ENCODE results near the gene VAPA. TPM values are rescaled to one million over a fixed set of nuclear protein-coding genes. Genes with fewer than 3 reads are reported as not detected.

Gene VAPA
- total and polyA plus RNA-seq, 9 of the 15 experiments (the other 6 are each of a cell fraction or from before 2014, with no cell fraction given) = 219 to 902 (median 526) TPM

GRCh38 chr18:9898792-9899549, 14.8 kb upstream of the VAPA start (continued):
- TF ChIP-seq THRB (CRISPR knock-in tag; conservative IDR thresholded peaks at IDR 0.05) (no peak), ZNF354B (CRISPR knock-in tag; IDR thresholded peaks at IDR 0.05) (no peak), KDM5B (IDR thresholded peaks at IDR 0.05; ENCODE audit: insufficient replicate concordance, low read depth, low read length) (peak; percentile 66), E2F6 (IDR thresholded peaks at IDR 0.05; ENCODE audit: borderline replicate concordance in 1 of 2, extremely low read depth in 1 of 2, insufficient read depth in 1 of 2, insufficient read length in 1 of 2, low read depth in 1 of 2, low read length in 1 of 2, poor library complexity in 1 of 2, severe bottlenecking in 1 of 2) (no peak), SRSF9 (IDR thresholded peaks at IDR 0.05; ENCODE audit: borderline replicate concordance, low read depth, low read length) (no peak), MEF2A (IDR thresholded peaks at IDR 0.05; ENCODE audit: control insufficient read depth, low read depth, low read length) (peak; percentile 68; the same call in 1 of the 2 replicates), ZNF175 (CRISPR knock-in tag; IDR thresholded peaks at IDR 0.05; ENCODE audit: low read depth) (peak; percentile 91), ZNF644 (tag; IDR thresholded peaks at IDR 0.05; ENCODE audit: low read depth) (peak; percentile 87; the same call in 1 of the 2 replicates), ZBTB1 (CRISPR knock-in tag; IDR thresholded peaks at IDR 0.05; ENCODE audit: borderline replicate concordance, low read depth) (no peak), HDAC3 (IDR thresholded peaks at IDR 0.05; ENCODE audit: borderline replicate concordance, partially characterized antibody) (peak; percentile 88), ZBTB43 (CRISPR knock-in tag; IDR thresholded peaks at IDR 0.05) (no peak), MAFF (IDR thresholded peaks at IDR 0.05; ENCODE audit: low read length) (peak; percentile 34; the same call in 1 of the 2 replicates), SMARCE1 (IDR thresholded peaks at IDR 0.05) (peak; percentile 99), PBX2 (CRISPR knock-in tag; IDR thresholded peaks at IDR 0.05; ENCODE audit: low read depth) (no peak), PBX2 (tag; conservative IDR thresholded peaks at IDR 0.05; ENCODE audit: low read depth) (peak; percentile 83), LCOR (CRISPR knock-in tag; IDR thresholded peaks at IDR 0.05) (peak; percentile 41; the same call in 1 of the 2 replicates)
- TF ChIP-seq, protein P1, sequence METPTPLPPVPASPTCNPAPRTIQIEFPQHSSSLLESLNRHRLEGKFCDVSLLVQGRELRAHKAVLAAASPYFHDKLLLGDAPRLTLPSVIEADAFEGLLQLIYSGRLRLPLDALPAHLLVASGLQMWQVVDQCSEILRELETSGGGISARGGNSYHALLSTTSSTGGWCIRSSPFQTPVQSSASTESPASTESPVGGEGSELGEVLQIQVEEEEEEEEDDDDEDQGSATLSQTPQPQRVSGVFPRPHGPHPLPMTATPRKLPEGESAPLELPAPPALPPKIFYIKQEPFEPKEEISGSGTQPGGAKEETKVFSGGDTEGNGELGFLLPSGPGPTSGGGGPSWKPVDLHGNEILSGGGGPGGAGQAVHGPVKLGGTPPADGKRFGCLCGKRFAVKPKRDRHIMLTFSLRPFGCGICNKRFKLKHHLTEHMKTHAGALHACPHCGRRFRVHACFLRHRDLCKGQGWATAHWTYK (CRISPR knock-in tag; IDR thresholded peaks at IDR 0.05) = no peak
